HG03135 (cell line): ENCODE results near the gene ERG.

Experiments
- ATAC-seq: cut with Tn5 transposase; IDR thresholded peaks from one replicate; pipeline ENCODE4 v1.9.1; 2021; ENCODE audit warnings: mild to moderate bottlenecking, moderate library complexity; ENCODE audit not compliant: unreplicated experiment

The ERG gene

GRCh38 chr21:38363693-38364092 lies 134.6 kb downstream of the ERG start:
- no peak for ATAC-seq

GRCh38 chr21:38361324-38361723 lies 137.0 kb downstream of the ERG start:
- ATAC-seq, result no peak

- ATAC-seq, result no peak
These were observed 138.4 kb downstream of the ERG start for GRCh38 chr21:38359835-38360234.

- no peak for ATAC-seq
These were observed 139.2 kb downstream of the ERG start for GRCh38 chr21:38359090-38359489.

- ATAC-seq, result no peak
These were observed 139.6 kb downstream of the ERG start for GRCh38 chr21:38358666-38359065.

GRCh38 chr21:38358098-38358497 lies 140.2 kb downstream of the ERG start:
- ATAC-seq, result no peak

GRCh38 chr21:38356883-38357625 lies 141.2 kb downstream of the ERG start:
- ATAC-seq, result no peak

GRCh38 chr21:38355992-38356781 lies 142.1 kb downstream of the ERG start:
- ATAC-seq, result no peak

GRCh38 chr21:38355353-38355752 lies 142.9 kb downstream of the ERG start:
- no peak for ATAC-seq

GRCh38 chr21:38354746-38355145 lies 143.5 kb downstream of the ERG start:
- ATAC-seq, result no peak

GRCh38 chr21:38354231-38354630 lies 144.0 kb downstream of the ERG start:
- no peak for ATAC-seq

- no peak for ATAC-seq
These were observed 145.6 kb downstream of the ERG start for GRCh38 chr21:38352536-38353219.

GRCh38 chr21:38351961-38352521 lies 146.2 kb downstream of the ERG start:
- no peak for ATAC-seq

- ATAC-seq, result no peak
These were observed 146.9 kb downstream of the ERG start for GRCh38 chr21:38351176-38351959.

- no peak for ATAC-seq
These were observed 147.6 kb downstream of the ERG start for GRCh38 chr21:38350684-38351083.

GRCh38 chr21:38349977-38350376 lies 148.3 kb downstream of the ERG start:
- ATAC-seq, result no peak

GRCh38 chr21:38349111-38349746 lies 149.0 kb downstream of the ERG start:
- no peak for ATAC-seq

GRCh38 chr21:38346286-38346685 lies 152.0 kb downstream of the ERG start:
- ATAC-seq, result no peak

- no peak for ATAC-seq
These were observed 154.6 kb downstream of the ERG start for GRCh38 chr21:38343691-38344090.

- ATAC-seq, result no peak
These were observed 155.5 kb downstream of the ERG start for GRCh38 chr21:38342739-38343138.
